Measurements from ENCODE around the gene CHGA.

- TF ChIP-seq EP300 (IDR thresholded peaks at IDR 0.05) (no peak), POLR2A (IDR thresholded peaks at IDR 0.05) (no peak)
These were observed 47.8 kb upstream of the CHGA start for GRCh38 chr14:92874962-92875661.
